ENCODE measurements around the gene RPS6KA5. TPM values are rescaled to one million over a fixed set of nuclear protein-coding genes. Genes with fewer than 3 reads are reported as not detected.
A peak's percentile ranks its signal among the peaks of the same experiment; 100 is the strongest.

Gene RPS6KA5
- total and polyA plus RNA-seq, 9 of the 15 experiments (the other 6 are each of a cell fraction or from before 2014, with no cell fraction given): 0.88 to 7.7 (median 4.7) TPM

- no peak for TF ChIP-seq ZNF263 (CRISPR knock-in tag; IDR thresholded peaks at IDR 0.05; ENCODE audit: borderline replicate concordance)
- TF ChIP-seq ARID1B (IDR thresholded peaks at IDR 0.05): 0 out of 2 replicates have a peak, but pooled peaks have one; percentile 35
- no peak for TF ChIP-seq PHTF2 (CRISPR knock-in tag; IDR thresholded peaks at IDR 0.05)
- TF ChIP-seq LARP7 (IDR thresholded peaks at IDR 0.05): no peak
- no peak for TF ChIP-seq ZNF239 (CRISPR knock-in tag; IDR thresholded peaks at IDR 0.05)
- no peak for TF ChIP-seq ZNF121 (CRISPR knock-in tag; conservative IDR thresholded peaks at IDR 0.05)
- no peak for TF ChIP-seq U2AF1 (optimal IDR thresholded peaks at IDR 0.05; ENCODE audit: low read depth, low read length)
- TF ChIP-seq ZHX1 (conservative IDR thresholded peaks at IDR 0.05; ENCODE audit: low read length): no peak
- no peak for TF ChIP-seq SNIP1 (IDR thresholded peaks at IDR 0.05; ENCODE audit: low read depth)
- no peak for TF ChIP-seq MCM7 (IDR thresholded peaks at IDR 0.05)
- peak; percentile 59 for TF ChIP-seq FOSL1 (tag; conservative IDR thresholded peaks at IDR 0.05)
- TF ChIP-seq ZNF143 (CRISPR knock-in tag; IDR thresholded peaks at IDR 0.05): no peak
- no peak for TF ChIP-seq E2F1 (CRISPR knock-in tag; IDR thresholded peaks at IDR 0.05)
- TF ChIP-seq NFATC3 (IDR thresholded peaks at IDR 0.05): no peak
- TF ChIP-seq BRD9 (IDR thresholded peaks at IDR 0.05; ENCODE audit: low read depth, partially characterized antibody): no peak
- TF ChIP-seq SIN3B (IDR thresholded peaks at IDR 0.05; ENCODE audit: low read depth): no peak
- no peak for TF ChIP-seq BDP1 (IDR thresholded peaks at IDR 0.05; ENCODE audit: insufficient read depth, insufficient read length)
- TF ChIP-seq ILF3 (IDR thresholded peaks at IDR 0.05; ENCODE audit: borderline replicate concordance): no peak
- no peak for TF ChIP-seq FOXM1 (IDR thresholded peaks at IDR 0.05; ENCODE audit: low read depth)
- no peak for TF ChIP-seq FOXM1 (CRISPR knock-in tag; IDR thresholded peaks at IDR 0.05; ENCODE audit: low read depth)
- TF ChIP-seq HLTF (IDR thresholded peaks at IDR 0.05): no peak
- no peak for TF ChIP-seq CAMTA2 (CRISPR knock-in tag; conservative IDR thresholded peaks at IDR 0.05)
- no peak for TF ChIP-seq E2F3 (CRISPR knock-in tag; IDR thresholded peaks at IDR 0.05)
- no peak for TF ChIP-seq BCLAF1 (IDR thresholded peaks at IDR 0.05; ENCODE audit: borderline replicate concordance in 1 of 2, control insufficient read depth in 1 of 2, low read depth in 2 of 2, low read length in 1 of 2)
- TF ChIP-seq PTRF (tag; IDR thresholded peaks at IDR 0.05): no peak
Measured at GRCh38 chr14:90848944-90849731, 211.3 kb downstream of the RPS6KA5 start (continued).
